ENCODE measurements around the gene NIBAN1. TPM values are rescaled to one million over a fixed set of nuclear protein-coding genes. Genes with fewer than 3 reads are reported as not detected.

The NIBAN1 gene
- total RNA-seq, 1 donor from 2014 or later, result 248 TPM

DNA sequence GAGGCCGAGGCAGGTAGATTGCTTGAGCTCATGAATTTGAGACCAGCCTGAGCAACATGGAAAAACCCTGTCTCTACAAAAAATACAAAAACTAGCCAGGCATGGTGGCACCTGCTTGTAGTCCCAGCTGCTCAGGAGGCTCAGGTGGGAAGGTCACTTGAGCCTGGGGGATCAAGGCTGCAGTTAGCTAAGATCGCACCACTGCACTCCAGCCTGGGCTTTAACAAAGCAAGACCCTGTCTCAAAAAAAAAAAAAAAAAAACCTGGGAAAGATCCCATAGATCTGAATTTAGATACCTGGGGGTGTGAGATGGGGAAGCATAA is 32.9 kb downstream of the NIBAN1 start:
- DNase-seq, result no peak
- H3K4me1 ChIP-seq, result peaks cover 76% of the 10 kb centered on the region
- H3K4me3 ChIP-seq, result no peak overlapping the region
- no peaks in the 10 kb centered on the region for H3K36me3 ChIP-seq
- TF ChIP-seq CTCF (IDR thresholded peaks at IDR 0.05; ENCODE audit: borderline replicate concordance), result no peak
- H3K9me3 ChIP-seq (replicated peaks), result no peaks in the 10 kb centered on the region
- no peaks in the 10 kb centered on the region for H3K27me3 ChIP-seq (ENCODE audit: low read depth)
- intact Hi-C loops (cut with micrococcal nuclease), result no loop called here
- H3K27ac ChIP-seq (replicated peaks), result peak overlapping the region; percentile 27

DNA sequence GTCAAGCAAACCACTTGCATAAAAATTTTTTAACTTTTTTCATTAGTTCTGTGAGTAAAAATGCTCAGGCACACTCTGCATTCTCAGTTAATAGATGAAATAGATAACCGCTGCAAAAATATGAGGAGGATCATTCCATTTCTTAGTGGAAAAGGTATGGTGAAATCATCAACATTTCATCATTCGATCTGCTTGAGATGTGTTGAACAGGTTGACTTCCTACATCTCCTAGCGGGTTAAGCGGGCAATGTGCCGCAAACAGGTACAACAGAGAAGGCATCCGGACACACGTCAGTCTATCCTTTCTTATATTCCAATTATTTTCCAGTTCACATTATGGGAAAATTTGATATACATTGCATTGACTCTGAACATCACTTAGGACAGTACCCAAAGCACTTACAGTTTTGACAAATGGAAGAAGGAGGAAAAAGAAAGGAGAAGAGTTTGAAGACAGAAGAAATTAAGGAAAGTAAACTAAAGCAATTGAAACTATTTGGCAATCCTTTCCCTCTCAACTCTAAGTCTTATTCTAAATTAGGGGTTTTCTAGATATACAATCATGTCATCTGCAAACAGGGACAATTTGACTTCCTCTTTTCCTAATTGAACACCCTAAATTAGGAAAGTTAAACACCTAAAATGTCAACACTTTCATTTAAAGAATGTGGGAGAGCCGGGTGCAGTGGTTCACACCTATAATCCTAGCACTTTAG is 33.5 kb downstream of the NIBAN1 start:
- H3K9me3 ChIP-seq (replicated peaks), result no peaks in the 10 kb centered on the region
- H3K36me3 ChIP-seq, result no peaks in the 10 kb centered on the region
- intact Hi-C loops (cut with micrococcal nuclease), result no loop called here
- no peak for DNase-seq
- H3K27ac ChIP-seq (replicated peaks), result peak overlapping the region; percentile 27
- H3K4me3 ChIP-seq, result no peak overlapping the region
- no peaks in the 10 kb centered on the region for H3K27me3 ChIP-seq (ENCODE audit: low read depth)
- H3K4me1 ChIP-seq, result peaks cover 76% of the 10 kb centered on the region
- no peak for TF ChIP-seq CTCF (IDR thresholded peaks at IDR 0.05; ENCODE audit: borderline replicate concordance)

- H3K27me3 ChIP-seq (ENCODE audit: low read depth), result no peaks in the 10 kb centered on the region
- no peak for TF ChIP-seq CTCF (IDR thresholded peaks at IDR 0.05; ENCODE audit: borderline replicate concordance)
- no peak overlapping the region for H3K4me3 ChIP-seq
- H3K4me1 ChIP-seq, result peaks cover 76% of the 10 kb centered on the region
- no peak for DNase-seq
- H3K27ac ChIP-seq (replicated peaks), result peak overlapping the region; percentile 52
- no peaks in the 10 kb centered on the region for H3K9me3 ChIP-seq (replicated peaks)
- H3K36me3 ChIP-seq, result no peaks in the 10 kb centered on the region
- intact Hi-C loops (cut with micrococcal nuclease), result no loop called here
Observed at GRCh38 chr1:184940226-184940625, 34.1 kb downstream of the NIBAN1 start.

DNA sequence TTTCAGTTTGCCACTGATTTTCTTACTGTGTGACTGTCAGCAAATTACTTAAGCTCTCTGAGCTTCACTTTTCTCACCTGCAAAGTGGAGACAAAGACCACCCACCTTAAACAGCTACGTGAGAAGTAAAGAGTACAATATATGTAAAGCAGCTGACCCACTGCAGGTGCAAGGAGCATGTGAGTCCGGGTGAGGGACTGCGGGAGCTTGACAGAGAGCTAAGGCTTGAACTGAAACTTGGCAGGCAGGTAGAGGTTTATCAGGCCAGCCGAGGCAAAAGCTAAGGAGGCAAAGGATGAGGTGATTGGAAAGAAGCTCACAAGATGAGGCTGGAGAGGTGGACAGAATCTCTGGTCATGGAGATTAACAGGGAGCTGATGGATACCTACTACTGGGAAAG is 36.6 kb downstream of the NIBAN1 start:
- intact Hi-C loops (cut with micrococcal nuclease), result no loop called here
- H3K4me3 ChIP-seq, result no peak overlapping the region
- TF ChIP-seq CTCF (IDR thresholded peaks at IDR 0.05; ENCODE audit: borderline replicate concordance), result no peak
- DNase-seq, result no peak
- H3K27me3 ChIP-seq (ENCODE audit: low read depth), result no peaks in the 10 kb centered on the region
- peak overlapping the region; percentile 55 for H3K27ac ChIP-seq (replicated peaks)
- H3K4me1 ChIP-seq, result peaks cover 72% of the 10 kb centered on the region
- no peaks in the 10 kb centered on the region for H3K36me3 ChIP-seq
- no peaks in the 10 kb centered on the region for H3K9me3 ChIP-seq (replicated peaks)

- peaks cover 81% of the 10 kb centered on the region for H3K4me1 ChIP-seq
- TF ChIP-seq CTCF (IDR thresholded peaks at IDR 0.05; ENCODE audit: borderline replicate concordance), result no peak
- no peaks in the 10 kb centered on the region for H3K9me3 ChIP-seq (replicated peaks)
- DNase-seq, result no peak
- no peaks in the 10 kb centered on the region for H3K27me3 ChIP-seq (ENCODE audit: low read depth)
- intact Hi-C loops (cut with micrococcal nuclease), result no loop called here
- H3K27ac ChIP-seq (replicated peaks), result peak overlapping the region; percentile 55
- H3K4me3 ChIP-seq, result no peak overlapping the region
- H3K36me3 ChIP-seq, result no peaks in the 10 kb centered on the region
Observed at GRCh38 chr1:184935920-184936798, 38.1 kb downstream of the NIBAN1 start.
